ENCODE data around the gene ZBTB18.

ZBTB18 gene

GRCh38 chr1:244106176-244106575, 55.1 kb downstream of the ZBTB18 start:
- DNase-seq (ENCODE audit: low read depth): no peak
- no peak for TF ChIP-seq CTCF (IDR thresholded peaks at IDR 0.05; ENCODE audit: low read depth, low read length, missing control alignments)
- H3K4me3 ChIP-seq (ENCODE audit: low read depth, low read length): no peak overlapping the region
